Fibroblast of mammary gland (primary cell): ENCODE measurements around the gene ACSL1.

ENCODE experiments used
- DNase-seq: peaks from one replicate; pipeline ENCODE4 v3.0.0-alpha.2; 2010; ENCODE audit warnings: low read depth
- H3K4me3 ChIP-seq: 2 replicates; pipeline ENCODE4 v1.5.1; 2011; ENCODE audit warnings: low read depth, mild to moderate bottlenecking, low read length, moderate library complexity; ENCODE audit not compliant: control insufficient read depth
- TF ChIP-seq, protein P1 (sequence below): conservative IDR thresholded peaks from 2 replicates; pipeline ENCODE4 v1.5.1; 2011; ENCODE audit warnings: low read depth, low read length, inconsistent platforms; ENCODE audit not compliant: control insufficient read depth, insufficient read depth

The ACSL1 gene

GRCh38 chr4:184808713-184809050 lies 17.1 kb downstream of the ACSL1 start:
- DNase-seq: no peak
- no peak overlapping the region for H3K4me3 ChIP-seq
- TF ChIP-seq, protein P1, sequence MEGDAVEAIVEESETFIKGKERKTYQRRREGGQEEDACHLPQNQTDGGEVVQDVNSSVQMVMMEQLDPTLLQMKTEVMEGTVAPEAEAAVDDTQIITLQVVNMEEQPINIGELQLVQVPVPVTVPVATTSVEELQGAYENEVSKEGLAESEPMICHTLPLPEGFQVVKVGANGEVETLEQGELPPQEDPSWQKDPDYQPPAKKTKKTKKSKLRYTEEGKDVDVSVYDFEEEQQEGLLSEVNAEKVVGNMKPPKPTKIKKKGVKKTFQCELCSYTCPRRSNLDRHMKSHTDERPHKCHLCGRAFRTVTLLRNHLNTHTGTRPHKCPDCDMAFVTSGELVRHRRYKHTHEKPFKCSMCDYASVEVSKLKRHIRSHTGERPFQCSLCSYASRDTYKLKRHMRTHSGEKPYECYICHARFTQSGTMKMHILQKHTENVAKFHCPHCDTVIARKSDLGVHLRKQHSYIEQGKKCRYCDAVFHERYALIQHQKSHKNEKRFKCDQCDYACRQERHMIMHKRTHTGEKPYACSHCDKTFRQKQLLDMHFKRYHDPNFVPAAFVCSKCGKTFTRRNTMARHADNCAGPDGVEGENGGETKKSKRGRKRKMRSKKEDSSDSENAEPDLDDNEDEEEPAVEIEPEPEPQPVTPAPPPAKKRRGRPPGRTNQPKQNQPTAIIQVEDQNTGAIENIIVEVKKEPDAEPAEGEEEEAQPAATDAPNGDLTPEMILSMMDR: no peak

DNA sequence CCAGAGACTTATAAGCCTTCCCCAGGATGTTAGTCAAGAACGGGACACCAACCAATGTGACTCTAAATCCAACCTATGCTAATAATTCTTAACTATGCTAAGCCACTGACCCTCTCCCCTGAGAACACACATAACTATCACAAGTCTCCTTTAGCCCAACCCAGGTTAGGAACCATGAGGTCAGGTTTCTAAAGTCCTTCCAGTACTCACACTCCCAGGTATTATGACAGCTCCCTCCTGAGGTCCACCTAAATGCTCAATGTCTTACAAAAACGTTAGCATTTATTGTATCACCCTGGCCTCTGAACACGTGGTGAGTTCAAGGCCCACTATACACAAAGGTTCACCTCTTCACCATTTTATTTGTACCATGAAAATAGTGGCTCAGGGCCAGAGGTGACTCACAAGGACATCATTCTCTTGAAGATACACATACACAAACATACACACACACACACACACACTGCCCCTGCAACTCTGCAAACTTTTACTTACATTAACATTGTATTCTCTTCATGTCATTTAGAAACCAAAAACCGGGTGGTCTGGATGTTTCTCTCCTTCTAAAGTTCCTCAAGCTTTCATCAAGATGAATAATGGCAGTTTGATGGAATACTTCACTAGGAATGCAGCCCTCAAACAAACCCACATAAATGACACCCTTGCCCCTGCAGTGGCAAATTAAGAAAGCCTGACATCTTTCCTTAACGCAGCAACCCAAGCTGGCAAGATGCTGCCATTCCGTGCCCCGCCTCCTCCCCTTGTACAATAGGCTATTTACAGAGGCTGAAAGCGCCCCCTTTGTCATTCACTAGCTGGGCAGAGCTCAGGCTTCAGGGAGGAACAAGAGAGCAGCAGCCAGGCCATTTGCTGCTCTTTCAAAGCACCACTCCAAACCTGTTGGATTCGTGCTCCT lies 17.7 kb downstream of the ACSL1 start:
- peak; percentile 92 for DNase-seq
- H3K4me3 ChIP-seq: no peak overlapping the region
- TF ChIP-seq, protein P1: no peak

- no peak for DNase-seq
- H3K4me3 ChIP-seq: no peak overlapping the region
- TF ChIP-seq, protein P1: no peak
Measured at GRCh38 chr4:184807256-184807655, 18.5 kb downstream of the ACSL1 start.

DNA sequence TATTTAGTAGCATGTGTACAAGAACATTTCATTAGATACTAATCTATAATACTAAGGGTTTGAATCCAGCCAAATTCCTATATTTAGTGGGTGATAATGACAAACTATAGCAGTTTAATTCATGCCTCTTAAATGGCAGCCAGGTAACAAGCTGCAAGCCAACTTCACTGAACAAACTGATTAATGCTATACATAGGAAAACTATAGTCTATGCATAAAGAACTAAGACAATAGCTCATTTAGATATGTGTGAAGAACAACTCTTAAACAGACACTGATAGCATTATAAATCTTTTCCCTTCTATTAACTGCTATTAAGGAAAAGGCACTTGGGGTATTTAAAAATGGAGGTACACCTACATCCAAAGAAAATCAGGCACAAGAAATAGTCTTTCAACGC lies 19.1 kb downstream of the ACSL1 start:
- no peak for DNase-seq
- H3K4me3 ChIP-seq: no peak overlapping the region
- TF ChIP-seq, protein P1: no peak

DNA sequence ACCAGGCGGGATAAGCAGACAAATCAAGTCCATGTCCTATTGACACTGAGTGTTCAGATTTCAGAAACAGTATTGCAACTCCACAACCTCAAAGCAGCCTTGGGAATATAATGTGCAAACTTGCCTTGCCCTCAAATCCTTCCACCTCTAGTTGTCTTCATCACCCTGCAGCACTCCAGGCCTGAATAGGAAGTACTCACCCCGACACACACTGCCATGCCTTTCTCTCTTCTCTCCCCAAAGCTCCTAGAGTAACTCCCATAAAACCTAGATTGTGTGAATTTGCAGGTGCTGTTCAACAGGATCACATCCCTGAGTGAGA lies 19.6 kb downstream of the ACSL1 start:
- no peak overlapping the region for H3K4me3 ChIP-seq
- TF ChIP-seq, protein P1: no peak
- no peak for DNase-seq

GRCh38 chr4:184805462-184806228 lies 20.1 kb downstream of the ACSL1 start:
- no peak overlapping the region for H3K4me3 ChIP-seq
- TF ChIP-seq, protein P1: no peak
- peak; percentile 10 for DNase-seq
